Hematopoietic multipotent progenitor cell treated with erythropoietin and hydrocortisone succinate and interleukin-3 and kit ligand, for 6 days (in vitro differentiated cells): ENCODE measurements around the gene SNRNP48.

Experiments used
- DNase-seq: peaks from one replicate; pipeline ENCODE4 v3.0.0-alpha.2; 2015

SNRNP48 gene

GRCh38 chr6:7647504-7647903 is 57.5 kb downstream of the SNRNP48 start:
- peak; percentile 47 for DNase-seq

- DNase-seq: peak; percentile 39
These were observed 59.2 kb downstream of the SNRNP48 start for GRCh38 chr6:7649037-7649810.

GRCh38 chr6:7650878-7651277 is 60.9 kb downstream of the SNRNP48 start:
- DNase-seq: no peak

- DNase-seq: no peak
These were observed 63.0 kb downstream of the SNRNP48 start for GRCh38 chr6:7652957-7653356.

GRCh38 chr6:7656355-7656754 is 66.4 kb downstream of the SNRNP48 start:
- no peak for DNase-seq

- DNase-seq: no peak
These were observed 68.5 kb downstream of the SNRNP48 start for GRCh38 chr6:7658543-7658942.

GRCh38 chr6:7661364-7661763 is 71.4 kb downstream of the SNRNP48 start:
- DNase-seq: no peak
